Measurements from ENCODE around the gene IFT74. TPM values are rescaled to one million over a fixed set of nuclear protein-coding genes. Genes with fewer than 3 reads are reported as not detected.

IFT74 gene
- total and polyA plus RNA-seq, 2 of the 13 experiments (the other 11 are each of a cell fraction or from before 2014, with no cell fraction given) = 4.2 to 12.3 TPM

DNA sequence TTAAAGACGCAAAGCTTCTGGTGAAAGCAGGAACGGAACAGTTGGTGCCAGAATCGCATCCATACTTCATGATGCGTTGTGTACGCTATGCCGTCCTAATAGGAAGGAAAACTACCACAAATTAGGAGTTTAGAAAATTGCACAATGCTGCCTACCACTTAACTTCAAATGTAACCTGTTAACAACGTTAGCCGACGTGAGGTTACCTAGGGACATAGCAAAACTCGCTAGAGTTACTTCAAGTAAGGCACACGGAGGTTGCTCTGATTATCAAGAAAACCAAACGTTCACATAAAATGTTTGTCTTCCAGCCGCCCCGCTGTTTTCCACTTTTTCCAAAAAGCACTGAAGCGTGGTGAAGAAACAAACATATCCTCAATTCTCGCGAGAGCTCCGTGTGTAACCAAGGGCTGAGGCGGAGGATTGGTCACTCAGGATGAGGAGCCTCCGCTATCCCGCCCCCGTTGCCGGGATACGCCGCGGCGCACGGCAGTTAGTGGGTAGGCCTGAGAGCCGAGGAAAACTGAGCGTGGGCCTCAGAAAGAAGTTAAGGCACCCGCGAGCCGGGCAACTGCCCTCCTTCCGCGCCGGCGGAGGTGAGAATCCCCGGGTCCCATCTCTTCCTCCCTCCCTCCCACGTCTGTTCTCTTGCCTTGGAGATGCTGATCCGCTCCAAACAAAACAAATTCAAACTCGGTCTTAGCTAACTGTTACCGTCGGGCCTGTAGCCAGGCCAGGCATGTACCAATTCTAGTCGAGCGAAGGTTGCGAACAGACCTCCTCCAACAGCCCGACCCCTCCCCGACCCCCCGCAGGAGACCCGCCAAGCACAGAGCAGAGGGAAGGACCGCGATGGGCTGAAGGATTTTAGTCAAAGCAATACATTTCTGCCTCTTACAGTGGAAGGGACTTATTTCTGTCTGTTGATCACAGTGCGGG is at the start of gene IFT74 (continued):
- TF ChIP-seq ZNF598 (CRISPR knock-in tag; IDR thresholded peaks at IDR 0.05; ENCODE audit: borderline replicate concordance) = no peak
- TF ChIP-seq MTF2 (CRISPR knock-in tag; IDR thresholded peaks at IDR 0.05; ENCODE audit: borderline replicate concordance) = no peak
- TF ChIP-seq ZNF543 (CRISPR knock-in tag; IDR thresholded peaks at IDR 0.05) = 0 out of 2 replicates have a peak, but pooled peaks have one; percentile 47
- TF ChIP-seq KLF11 (CRISPR knock-in tag; IDR thresholded peaks at IDR 0.05) = peak; percentile 58; the same call in 1 of the 2 replicates
- TF ChIP-seq ZNF224 (CRISPR knock-in tag; IDR thresholded peaks at IDR 0.05) = no peak
- TF ChIP-seq ZNF510 (CRISPR knock-in tag; IDR thresholded peaks at IDR 0.05; ENCODE audit: low read depth) = peak; percentile 16; the same call in 1 of the 2 replicates
- no peak for TF ChIP-seq FOXM1 (CRISPR knock-in tag; IDR thresholded peaks at IDR 0.05)
- TF ChIP-seq ARNT2 (CRISPR knock-in tag; IDR thresholded peaks at IDR 0.05; ENCODE audit: low read depth) = no peak
- no peak for TF ChIP-seq ZFYVE20 (CRISPR knock-in tag; IDR thresholded peaks at IDR 0.05; ENCODE audit: borderline replicate concordance, low read depth)
- no peak for TF ChIP-seq NCOA1 (CRISPR knock-in tag; IDR thresholded peaks at IDR 0.05)
- TF ChIP-seq ADNP (CRISPR knock-in tag; IDR thresholded peaks at IDR 0.05) = no peak
- TF ChIP-seq ZSCAN30 (CRISPR knock-in tag; IDR thresholded peaks at IDR 0.05) = peak; percentile 34; the same call in 1 of the 2 replicates
- TF ChIP-seq, protein P1, sequence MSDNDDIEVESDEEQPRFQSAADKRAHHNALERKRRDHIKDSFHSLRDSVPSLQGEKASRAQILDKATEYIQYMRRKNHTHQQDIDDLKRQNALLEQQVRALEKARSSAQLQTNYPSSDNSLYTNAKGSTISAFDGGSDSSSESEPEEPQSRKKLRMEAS (IDR thresholded peaks at IDR 0.05) = peak; percentile 77
- TF ChIP-seq, protein P2, sequence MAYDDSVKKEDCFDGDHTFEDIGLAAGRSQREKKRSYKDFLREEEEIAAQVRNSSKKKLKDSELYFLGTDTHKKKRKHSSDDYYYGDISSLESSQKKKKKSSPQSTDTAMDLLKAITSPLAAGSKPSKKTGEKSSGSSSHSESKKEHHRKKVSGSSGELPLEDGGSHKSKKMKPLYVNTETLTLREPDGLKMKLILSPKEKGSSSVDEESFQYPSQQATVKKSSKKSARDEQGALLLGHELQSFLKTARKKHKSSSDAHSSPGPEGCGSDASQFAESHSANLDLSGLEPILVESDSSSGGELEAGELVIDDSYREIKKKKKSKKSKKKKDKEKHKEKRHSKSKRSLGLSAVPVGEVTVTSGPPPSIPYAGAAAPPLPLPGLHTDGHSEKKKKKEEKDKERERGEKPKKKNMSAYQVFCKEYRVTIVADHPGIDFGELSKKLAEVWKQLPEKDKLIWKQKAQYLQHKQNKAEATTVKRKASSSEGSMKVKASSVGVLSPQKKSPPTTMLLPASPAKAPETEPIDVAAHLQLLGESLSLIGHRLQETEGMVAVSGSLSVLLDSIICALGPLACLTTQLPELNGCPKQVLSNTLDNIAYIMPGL (CRISPR knock-in tag; IDR thresholded peaks at IDR 0.05; ENCODE audit: borderline replicate concordance in 1 of 2, low read depth in 1 of 2) = peak; percentile 45 to 80; a peak in 2 of 4 replicates
- TF ChIP-seq NFE2L2 (IDR thresholded peaks at IDR 0.05; ENCODE audit: low read length) = no peak
- TF ChIP-seq ZNF333 (CRISPR knock-in tag; IDR thresholded peaks at IDR 0.05; ENCODE audit: borderline replicate concordance) = no peak
- no peak for TF ChIP-seq SAFB2 (CRISPR knock-in tag; IDR thresholded peaks at IDR 0.05; ENCODE audit: borderline replicate concordance, low read depth)
- no peak for TF ChIP-seq HNRNPUL1 (IDR thresholded peaks at IDR 0.05; ENCODE audit: low read depth, low read length)
- TF ChIP-seq RBM22 (optimal IDR thresholded peaks at IDR 0.05; ENCODE audit: low read length) = no peak
- no peak for TF ChIP-seq CC2D1A (CRISPR knock-in tag; IDR thresholded peaks at IDR 0.05)
- no peak for TF ChIP-seq ZNF713 (CRISPR knock-in tag; IDR thresholded peaks at IDR 0.05)
- TF ChIP-seq, protein P3, sequence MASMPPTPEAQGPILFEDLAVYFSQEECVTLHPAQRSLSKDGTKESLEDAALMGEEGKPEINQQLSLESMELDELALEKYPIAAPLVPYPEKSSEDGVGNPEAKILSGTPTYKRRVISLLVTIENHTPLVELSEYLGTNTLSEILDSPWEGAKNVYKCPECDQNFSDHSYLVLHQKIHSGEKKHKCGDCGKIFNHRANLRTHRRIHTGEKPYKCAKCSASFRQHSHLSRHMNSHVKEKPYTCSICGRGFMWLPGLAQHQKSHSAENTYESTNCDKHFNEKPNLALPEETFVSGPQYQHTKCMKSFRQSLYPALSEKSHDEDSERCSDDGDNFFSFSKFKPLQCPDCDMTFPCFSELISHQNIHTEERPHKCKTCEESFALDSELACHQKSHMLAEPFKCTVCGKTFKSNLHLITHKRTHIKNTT (CRISPR knock-in tag; IDR thresholded peaks at IDR 0.05) = no peak
- no peak for TF ChIP-seq MBD4 (IDR thresholded peaks at IDR 0.05; ENCODE audit: borderline replicate concordance, low read length)
- TF ChIP-seq, protein P4, sequence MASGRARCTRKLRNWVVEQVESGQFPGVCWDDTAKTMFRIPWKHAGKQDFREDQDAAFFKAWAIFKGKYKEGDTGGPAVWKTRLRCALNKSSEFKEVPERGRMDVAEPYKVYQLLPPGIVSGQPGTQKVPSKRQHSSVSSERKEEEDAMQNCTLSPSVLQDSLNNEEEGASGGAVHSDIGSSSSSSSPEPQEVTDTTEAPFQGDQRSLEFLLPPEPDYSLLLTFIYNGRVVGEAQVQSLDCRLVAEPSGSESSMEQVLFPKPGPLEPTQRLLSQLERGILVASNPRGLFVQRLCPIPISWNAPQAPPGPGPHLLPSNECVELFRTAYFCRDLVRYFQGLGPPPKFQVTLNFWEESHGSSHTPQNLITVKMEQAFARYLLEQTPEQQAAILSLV (CRISPR knock-in tag; IDR thresholded peaks at IDR 0.05; ENCODE audit: borderline replicate concordance) = no peak
- TF ChIP-seq ZNF572 (CRISPR knock-in tag; IDR thresholded peaks at IDR 0.05) = no peak
- no peak for TF ChIP-seq CBX1 (IDR thresholded peaks at IDR 0.05; ENCODE audit: low read depth)
- no peak for TF ChIP-seq NFKBIZ (CRISPR knock-in tag; IDR thresholded peaks at IDR 0.05)

Data from HepG2 (cell line).